ENCODE measurements around the gene CIRBP. TPM values are rescaled to one million over a fixed set of nuclear protein-coding genes. Genes with fewer than 3 reads are reported as not detected.

CIRBP gene
- total RNA-seq, 1 donor from 2014 or later, result 247 TPM

Other genes with a start within 250 kb of the CIRBP start
- 49.5 and 65.1 TPM in 2 replicates for gene TMEM259, start 248.2 kb upstream of the CIRBP start, total RNA-seq
- not detected in 2 replicates for gene RNU6-2, start 247.8 kb upstream of the CIRBP start, total RNA-seq
- 159 and 188 TPM in 2 replicates for gene CNN2, start 242.7 kb upstream of the CIRBP start, total RNA-seq
- gene ABCA7, start 229.2 kb upstream of the CIRBP start, total RNA-seq, result 3.5 and 5.9 TPM in 2 replicates
- gene ARHGAP45, start 202.2 kb upstream of the CIRBP start, total RNA-seq, result 10.2 and 20.2 TPM in 2 replicates
- 133 and 163 TPM in 2 replicates for gene POLR2E, start 174.0 kb upstream of the CIRBP start, total RNA-seq
- gene GPX4, start 165.3 kb upstream of the CIRBP start, total RNA-seq, result 380 and 410 TPM in 2 replicates
- gene SBNO2, start 95.1 kb upstream of the CIRBP start, total RNA-seq, result 30.4 and 55.0 TPM in 2 replicates
- 100 and 131 TPM in 2 replicates for gene STK11, start 63.6 kb upstream of the CIRBP start, total RNA-seq
- 2.1 and 2.2 TPM in 2 replicates for gene CBARP, start 31.3 kb upstream of the CIRBP start, total RNA-seq
- 21.4 and 28.9 TPM in 2 replicates for gene ATP5F1D, start 27.6 kb upstream of the CIRBP start, total RNA-seq
- gene MIDN, start 20.7 kb upstream of the CIRBP start, total RNA-seq, result 11.4 and 13.4 TPM in 2 replicates
- 19.1 and 26.0 TPM in 2 replicates for gene FAM174C, start 6.2 kb downstream of the CIRBP start, total RNA-seq
- 0.07 TPM in 1 of 2 replicates, not detected in the other for gene EFNA2, start 16.5 kb downstream of the CIRBP start, total RNA-seq
- gene NDUFS7, start 114.6 kb downstream of the CIRBP start, total RNA-seq, result 51.7 and 68.7 TPM in 2 replicates
- gene GAMT, start 132.2 kb downstream of the CIRBP start, total RNA-seq, result 12.3 and 25.5 TPM in 2 replicates
- 94.8 and 106 TPM in 2 replicates for gene DAZAP1, start 138.3 kb downstream of the CIRBP start, total RNA-seq
- 343 and 371 TPM in 2 replicates for gene RPS15, start 169.1 kb downstream of the CIRBP start, total RNA-seq
- 0.04 and 0.26 TPM in 2 replicates for gene APC2, start 180.8 kb downstream of the CIRBP start, total RNA-seq
- gene C19orf25, start 209.9 kb downstream of the CIRBP start, total RNA-seq, result 17.5 and 18.5 TPM in 2 replicates
- 0.59 and 0.92 TPM in 2 replicates for gene PCSK4, start 221.0 kb downstream of the CIRBP start, total RNA-seq
- gene REEP6, start 221.8 kb downstream of the CIRBP start, total RNA-seq, result 0.53 and 0.60 TPM in 2 replicates
- gene ADAMTSL5, start 243.7 kb downstream of the CIRBP start, total RNA-seq, result 0.04 and 0.07 TPM in 2 replicates

Measured in pulmonary artery endothelial cell (primary cell).